ENCODE data around the gene IGDCC3.
"Not testable (repeated sequence)": the region's sequence is repeated elsewhere in the genome, so short reads cannot be mapped to it uniquely, and the experiment has no call there.

The IGDCC3 gene

DNA sequence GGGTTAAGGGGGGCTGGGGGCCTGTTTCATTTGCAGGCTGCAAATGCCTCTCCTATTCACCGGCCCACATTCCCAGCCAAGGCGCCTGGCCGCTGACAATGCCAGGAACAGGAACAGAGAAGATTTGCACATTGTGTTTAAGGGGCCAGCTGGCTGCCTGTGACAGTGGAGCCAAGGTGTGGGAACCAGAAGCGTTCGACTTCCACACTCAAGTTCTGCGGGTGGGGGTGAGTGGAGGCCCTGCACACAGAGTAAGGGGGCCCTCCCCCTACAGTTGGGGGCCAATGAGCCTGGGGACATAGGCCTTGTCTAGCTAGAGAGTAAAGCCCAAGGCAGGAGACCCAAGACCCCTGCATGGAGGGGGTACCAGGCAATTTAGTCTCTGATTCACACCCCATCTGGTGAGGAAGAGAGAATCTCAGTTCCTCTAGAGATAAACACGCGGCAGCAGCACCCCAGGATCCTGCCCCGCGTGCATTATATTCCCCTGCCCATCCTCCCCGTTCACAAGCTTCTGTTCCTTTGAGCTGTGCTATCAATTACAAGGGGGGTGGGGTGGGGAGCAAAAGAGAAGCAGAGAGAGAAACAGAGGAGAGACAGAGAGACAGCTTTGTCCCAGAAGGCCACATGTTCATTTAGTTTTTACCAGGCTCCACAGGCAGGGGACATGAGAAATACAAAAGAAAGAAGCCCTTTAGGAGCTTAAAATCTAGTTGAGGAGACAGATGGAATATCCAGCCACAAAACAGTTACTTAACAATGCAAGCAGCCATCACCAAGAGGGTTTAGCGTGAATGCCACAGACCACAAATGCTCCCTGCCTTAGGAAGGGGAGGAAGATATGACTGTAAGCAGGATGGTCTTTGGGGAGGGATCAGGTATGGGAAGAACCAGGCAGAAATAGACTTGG lies 9.2 kb downstream of the IGDCC3 start:
- FAIRE-seq, result no peak

DNA sequence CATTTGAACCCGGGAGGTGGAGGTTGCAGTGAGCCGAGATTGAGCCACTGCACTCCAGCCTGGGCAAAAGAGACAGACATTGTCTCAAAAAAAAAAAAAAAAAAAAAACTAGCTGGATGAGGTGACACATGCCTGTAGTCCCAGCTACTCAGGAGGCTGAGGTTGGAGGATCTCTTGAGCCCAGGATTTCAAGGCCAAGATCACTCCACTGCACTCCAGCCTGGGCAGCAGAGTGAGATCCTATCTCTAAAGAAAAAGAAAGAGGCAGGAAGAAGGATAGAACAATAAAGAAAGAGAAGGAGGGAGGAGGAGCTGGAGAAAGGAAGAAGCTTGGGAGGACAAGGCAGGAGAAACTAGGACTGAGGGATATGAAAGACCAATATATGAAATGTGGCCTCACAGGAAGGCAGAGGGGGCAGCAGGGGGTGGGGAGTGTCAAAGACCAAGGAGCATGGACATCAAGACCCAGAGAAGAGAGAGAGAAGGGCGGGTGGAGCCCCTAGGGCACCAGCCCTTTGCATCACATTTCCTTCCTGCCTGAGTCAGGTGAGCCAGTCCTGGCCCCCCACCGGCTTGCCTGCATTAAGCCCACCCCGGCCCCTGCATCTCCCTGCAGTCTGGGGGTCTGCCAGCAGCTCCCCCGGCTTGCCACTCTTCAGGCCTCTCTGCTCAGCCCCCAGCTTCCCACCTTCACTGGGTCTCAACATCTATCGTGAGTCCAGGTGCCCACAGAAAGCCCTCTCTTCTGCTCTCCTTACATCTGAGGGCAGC lies 11.5 kb downstream of the IGDCC3 start:
- FAIRE-seq, result no peak

DNA sequence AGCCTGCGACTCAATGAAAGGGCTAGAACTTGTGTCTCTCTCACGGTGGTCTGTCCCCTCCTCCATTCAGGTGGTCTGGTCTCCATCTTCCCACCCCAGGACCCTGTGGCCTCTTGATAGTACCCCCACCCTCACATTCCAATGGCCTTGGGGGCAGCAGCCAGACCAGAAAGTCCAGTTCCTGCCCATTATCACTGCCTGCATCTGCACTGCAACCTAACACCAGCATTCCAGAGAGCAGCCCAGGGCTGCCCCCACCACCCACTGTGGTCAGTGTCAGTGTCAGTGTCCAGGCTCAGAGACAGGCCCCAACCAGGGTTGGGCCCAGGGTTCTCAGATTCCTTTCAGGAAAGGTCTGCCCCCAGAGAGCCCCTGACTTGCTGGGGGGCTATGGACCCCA lies 12.6 kb downstream of the IGDCC3 start:
- no peak for FAIRE-seq

- no peak for FAIRE-seq
These were observed 14.0 kb downstream of the IGDCC3 start for GRCh38 chr15:65363766-65364165.

DNA sequence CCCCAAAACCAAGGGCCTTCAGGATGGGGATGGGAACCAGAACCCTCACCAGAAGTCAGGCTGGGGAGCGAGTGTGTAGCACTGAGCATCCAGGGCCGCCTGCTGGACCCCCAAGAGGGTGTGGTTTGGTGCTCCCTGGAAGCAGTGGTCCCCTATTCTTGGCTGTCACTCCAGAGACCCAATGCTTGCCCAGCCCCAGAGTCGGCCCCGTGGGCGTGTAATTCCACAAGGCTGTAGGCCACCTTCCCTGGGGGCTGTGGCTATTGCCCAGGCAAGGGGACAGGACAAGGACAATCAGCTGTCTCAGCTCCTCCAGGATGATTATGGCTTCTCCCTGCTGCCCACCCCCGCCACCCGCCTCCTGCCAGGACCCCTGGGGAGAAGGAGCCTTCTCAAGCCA lies 14.5 kb downstream of the IGDCC3 start:
- no peak for FAIRE-seq

DNA sequence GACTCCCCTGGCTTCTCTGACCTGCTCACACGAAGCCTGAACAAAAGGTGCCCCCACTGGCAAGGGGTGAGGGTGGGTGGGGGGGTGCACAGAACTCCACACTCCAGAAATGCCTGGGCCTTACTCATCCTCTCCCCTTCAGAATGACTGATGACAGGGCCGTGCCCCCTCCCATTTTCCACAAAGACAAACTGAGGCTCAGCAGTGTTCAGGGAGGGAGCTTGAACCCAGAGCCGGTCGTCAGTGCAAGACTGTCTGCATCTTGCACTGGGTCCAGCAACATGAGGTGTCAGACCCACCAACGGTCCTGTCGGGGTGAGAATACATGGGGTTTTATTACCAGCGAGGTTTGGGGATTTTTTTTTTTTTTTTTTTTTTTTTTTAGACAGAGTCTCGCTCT lies 15.3 kb downstream of the IGDCC3 start:
- FAIRE-seq, result no peak

DNA sequence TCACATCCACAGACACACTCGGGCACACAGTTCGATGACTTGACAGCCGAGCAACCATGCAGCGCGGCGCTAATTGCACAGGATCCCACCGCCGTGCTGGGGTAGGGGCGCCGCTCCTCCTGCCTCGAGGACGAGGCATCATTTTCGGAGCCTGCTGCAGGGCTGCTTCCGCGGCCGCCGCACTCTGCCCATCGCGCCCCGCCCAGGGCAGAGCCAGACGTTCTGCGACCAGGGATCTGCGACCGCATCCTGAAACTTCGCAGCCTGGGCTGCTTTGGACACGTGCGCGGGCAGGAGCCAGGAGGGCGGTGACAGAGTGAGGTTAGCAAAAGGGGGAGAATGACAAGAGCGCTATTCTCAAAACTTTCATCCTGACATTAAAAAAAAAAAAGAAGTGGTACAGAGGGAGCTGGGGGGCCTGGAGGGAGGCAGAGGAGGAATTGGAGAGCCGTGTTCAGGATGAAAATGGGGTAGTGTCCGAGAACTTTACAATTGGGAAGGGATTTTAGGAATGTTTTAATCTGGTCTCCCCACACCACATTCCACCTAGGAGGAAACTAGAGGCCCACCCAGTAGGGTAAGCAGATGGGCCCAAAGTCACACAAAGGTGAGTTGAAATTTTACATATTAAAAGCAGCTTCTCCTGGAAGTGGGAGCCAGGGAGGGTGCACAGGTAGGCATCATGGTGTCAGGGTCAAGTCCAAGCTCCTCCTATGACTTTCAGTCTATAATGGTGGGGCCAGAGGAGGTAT lies 15.9 kb downstream of the IGDCC3 start:
- no peak for FAIRE-seq

- FAIRE-seq, result no peak
These were observed 17.3 kb downstream of the IGDCC3 start for GRCh38 chr15:65360506-65360905.

DNA sequence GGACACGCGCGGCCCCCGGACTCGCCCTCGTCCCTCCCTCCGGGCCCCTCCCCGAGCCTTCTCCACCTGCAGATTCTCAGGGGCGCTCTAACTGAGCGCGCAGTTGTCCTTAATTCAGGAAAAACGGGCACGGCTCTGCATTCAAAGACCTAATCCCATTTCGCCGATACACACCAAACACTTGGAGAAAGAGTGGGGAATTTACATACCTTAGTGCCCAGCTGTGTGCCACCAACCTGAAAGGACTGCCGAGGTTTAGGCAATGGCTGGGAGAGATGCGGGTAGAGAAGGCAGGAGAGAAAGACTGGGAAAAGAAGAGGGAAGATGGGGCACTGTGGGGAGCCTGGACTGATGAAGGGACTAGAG lies 21.8 kb downstream of the IGDCC3 start:
- no peak for FAIRE-seq

DNA sequence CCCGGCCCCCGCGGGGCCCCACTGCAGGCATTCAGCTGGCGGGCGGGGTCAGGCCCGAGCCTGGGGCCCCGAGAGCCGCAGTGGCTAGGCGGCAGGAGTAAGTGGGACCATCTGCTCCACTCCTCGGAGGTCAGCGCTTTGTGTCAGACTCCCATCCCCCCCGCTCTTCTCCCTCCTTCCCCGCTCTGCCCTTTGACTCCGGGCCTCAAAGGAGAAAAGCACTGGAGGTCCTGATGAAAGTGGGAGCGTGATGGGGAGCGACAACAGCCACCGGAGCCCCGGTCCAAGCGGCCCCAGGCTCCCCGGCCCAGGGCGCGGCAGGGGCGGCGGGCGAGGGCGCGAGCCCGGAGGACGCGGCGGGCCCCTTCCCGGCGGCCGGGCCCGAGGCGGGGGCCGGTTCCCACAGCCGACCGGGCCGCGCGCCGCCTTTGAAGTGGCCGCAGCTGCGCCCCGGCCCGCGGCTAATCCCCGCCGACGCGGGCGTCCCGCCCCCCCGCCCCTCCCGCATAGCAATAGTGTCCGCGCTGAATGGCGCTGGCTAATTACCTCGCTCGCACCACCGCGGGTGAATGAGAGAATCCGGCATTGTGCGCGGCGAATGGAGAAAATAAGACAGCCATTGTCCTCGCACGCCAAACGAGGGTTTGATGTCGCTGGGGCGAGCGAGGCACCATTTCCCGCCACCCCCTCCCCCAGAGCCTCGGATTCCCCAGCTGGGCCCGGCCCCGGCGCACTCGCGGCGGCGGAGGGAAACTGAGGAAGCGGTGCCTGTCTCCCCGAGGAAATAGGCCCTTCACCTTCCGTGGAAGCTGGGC lies 22.4 kb downstream of the IGDCC3 start:
- FAIRE-seq, result no peak

- no peak for FAIRE-seq
These were observed 23.0 kb downstream of the IGDCC3 start for GRCh38 chr15:65354835-65355172.

DNA sequence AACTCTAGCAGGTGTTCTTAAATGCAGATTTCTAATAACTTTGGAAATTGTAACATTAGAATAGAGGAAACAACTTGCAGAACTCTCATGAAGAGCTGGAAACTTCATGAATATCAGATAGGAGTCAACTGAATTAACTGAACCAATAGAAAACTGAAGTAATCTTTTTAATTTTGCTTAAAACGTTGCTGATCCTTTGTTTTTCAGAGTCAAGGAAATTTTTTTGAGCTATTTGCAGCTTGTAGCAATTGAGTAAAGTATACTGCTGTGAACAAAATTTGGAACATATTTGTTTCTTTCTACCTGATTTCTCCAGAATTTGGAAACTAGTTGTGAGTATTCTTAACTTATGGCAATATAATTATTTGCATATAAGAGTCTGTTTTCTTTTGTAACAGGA lies 25.8 kb downstream of the IGDCC3 start:
- FAIRE-seq, result not testable (repeated sequence)

DNA sequence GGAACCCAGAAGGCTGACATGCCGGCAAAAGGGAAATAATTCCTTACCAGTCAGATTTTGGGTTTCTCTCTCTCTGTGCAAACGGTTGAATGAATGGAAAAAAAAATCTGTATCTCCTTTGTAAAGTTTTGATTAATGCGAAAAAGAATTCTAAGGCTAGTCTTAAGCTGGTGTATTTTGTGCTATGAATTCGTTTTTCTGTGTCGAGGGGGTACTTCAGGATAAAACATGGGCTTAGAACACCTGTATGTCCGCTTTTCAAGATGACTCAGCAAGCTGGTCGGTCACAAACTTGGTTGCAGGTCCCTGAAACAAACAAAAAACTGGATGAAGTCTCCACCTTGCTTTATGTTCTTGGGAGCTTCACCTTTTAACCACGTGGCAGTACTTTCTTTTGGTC lies 28.5 kb downstream of the IGDCC3 start:
- no peak for FAIRE-seq

- FAIRE-seq, result not testable (repeated sequence)
These were observed 30.0 kb downstream of the IGDCC3 start for GRCh38 chr15:65347756-65348155.

GRCh38 chr15:65346856-65347598 lies 30.8 kb downstream of the IGDCC3 start:
- no peak for FAIRE-seq

- FAIRE-seq, result no peak
These were observed 32.9 kb downstream of the IGDCC3 start for GRCh38 chr15:65344914-65345275.

GRCh38 chr15:65344214-65344913 lies 33.4 kb downstream of the IGDCC3 start:
- no peak for FAIRE-seq

DNA sequence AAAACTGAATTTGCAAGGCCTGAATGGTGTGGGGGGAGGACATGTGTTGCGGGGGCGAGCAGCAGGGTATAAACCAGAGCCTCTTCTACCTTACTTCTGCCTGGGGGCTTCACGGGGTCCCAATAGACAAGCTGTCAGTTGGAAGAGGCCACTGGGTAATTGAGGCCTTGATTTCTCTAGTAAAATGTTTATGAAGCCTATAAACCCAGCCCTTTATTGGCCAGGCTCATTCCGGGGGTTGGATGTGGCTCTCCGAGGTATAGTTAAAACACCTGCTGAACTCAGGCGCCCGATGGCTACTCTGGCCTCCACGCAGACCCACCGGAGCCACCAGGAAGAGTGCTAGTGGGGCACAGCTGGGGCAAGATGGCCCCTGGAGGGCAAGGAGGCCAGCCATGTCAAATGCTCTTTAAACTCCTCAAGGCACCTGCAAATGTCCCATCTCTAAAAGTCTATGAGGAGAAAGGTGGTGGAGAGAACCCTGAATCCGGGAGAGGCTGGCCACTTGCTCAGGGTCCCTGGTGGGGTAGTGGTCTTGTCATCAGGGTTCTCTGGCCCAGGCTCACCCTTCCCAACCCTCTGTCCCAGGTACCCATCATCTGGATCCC lies 34.3 kb downstream of the IGDCC3 start:
- FAIRE-seq, result no peak

DNA sequence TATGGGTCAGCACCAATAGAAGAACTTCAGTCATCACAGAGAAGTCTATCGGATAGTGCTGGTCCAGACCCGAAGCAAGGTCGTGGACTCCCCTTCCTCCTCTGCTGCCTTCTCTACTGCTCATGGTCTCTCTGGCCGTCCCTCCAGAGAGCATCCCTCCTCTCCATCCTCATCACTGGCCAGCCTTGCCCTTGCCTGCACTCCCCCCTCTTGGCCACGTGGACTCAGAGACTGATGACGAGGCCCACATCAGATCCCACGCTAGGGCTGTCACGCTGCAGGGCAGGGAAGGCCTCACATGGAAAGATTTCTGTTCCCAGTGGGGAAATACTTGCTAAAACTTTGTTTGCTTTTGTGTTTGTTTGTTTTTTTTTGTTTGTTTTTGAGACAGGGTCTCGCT lies 35.3 kb downstream of the IGDCC3 start:
- no peak for FAIRE-seq

DNA sequence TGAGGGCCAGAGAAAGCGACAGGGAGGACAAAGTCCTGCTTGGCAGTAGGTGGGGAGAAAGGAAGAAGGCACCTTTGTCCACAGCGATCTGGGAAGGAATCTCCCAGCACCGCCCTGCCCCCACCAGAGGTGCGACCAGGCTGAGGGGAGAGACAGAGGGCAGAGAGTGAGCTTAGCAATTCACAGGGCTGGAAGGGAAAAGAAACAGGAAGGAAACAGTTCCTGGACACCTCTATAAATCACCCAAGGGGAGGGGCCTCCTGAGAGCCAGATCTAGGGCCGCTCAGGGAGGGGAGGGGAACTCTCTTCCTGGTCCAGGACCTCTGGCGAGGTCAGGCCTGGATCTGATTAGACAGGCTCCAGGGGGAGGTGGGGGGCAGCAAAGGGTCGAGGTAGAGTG lies 37.9 kb downstream of the IGDCC3 start:
- FAIRE-seq, result no peak

DNA sequence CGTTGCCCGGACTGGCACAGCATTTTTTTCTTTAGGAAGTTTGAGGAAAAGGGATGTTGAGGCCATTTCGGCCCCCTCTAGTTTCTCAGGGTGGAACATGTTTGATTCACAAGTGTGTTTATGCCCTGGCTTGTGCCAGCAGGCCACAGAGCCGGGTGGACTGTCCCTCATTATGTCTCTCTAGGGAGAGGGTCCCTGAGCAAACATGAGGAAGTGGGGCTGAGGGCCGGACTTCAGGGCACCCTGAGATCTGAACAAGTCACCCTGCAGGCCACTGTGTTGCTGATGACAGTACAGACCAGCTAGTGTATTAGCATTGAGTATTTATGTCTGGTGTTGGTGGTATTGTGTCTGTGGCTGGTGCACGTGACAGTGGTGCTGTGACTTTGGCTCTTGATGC lies 38.4 kb downstream of the IGDCC3 start:
- no peak for FAIRE-seq

Data from endometrium (tissue), 2 donors.